B cell (primary cell): ENCODE data around the gene APOD. TPM values are rescaled to one million over a fixed set of nuclear protein-coding genes. Genes with fewer than 3 reads are reported as not detected.

Source experiments
- ATAC-seq: fragments of 200-7000 bp; cut with Tn5 transposase; one replicate; pipeline ENCODE4 v1.10.0; 2021; ENCODE audit warnings: low read depth, mild to moderate bottlenecking, moderate number of reproducible peaks, moderate library complexity
- CTCF ChIA-PET: fragments of 350-600 bp; sonication (Branson Sonifier 250); formaldehyde crosslinking; loops from one replicate; lab custom pipeline; 2021; ENCODE audit warnings: antibody characterized with exemption, inconsistent platforms; lab: Charles Lee
- POLR2A ChIA-PET: fragments of 350-600 bp; sonication (Branson Sonifier 250); formaldehyde crosslinking; loops from one replicate; lab custom pipeline; 2021; ENCODE audit warnings: antibody characterized with exemption; lab: Charles Lee
- DNase-seq: peaks from one replicate; pipeline ENCODE4 v3.0.0; 2013
- H2AFZ ChIP-seq: 2 replicates; pipeline ENCODE4 v1.6.1; 2012; ENCODE audit warnings: mild to moderate bottlenecking, low read depth, low read length; ENCODE audit not compliant: insufficient read depth, poor library complexity, severe bottlenecking
- H3K27ac ChIP-seq, 2 donors: 1 replicate in 1 of 2; 2 replicates in 1 of 2; pipeline ENCODE4 v1.5.1; 2012 to 2013; ENCODE audit warnings: low read length in 2 of 2, mild to moderate bottlenecking in 2 of 2, moderate library complexity in 1 of 2
- H3K27me3 ChIP-seq, 4 experiments: fragments of 200-600 bp in 1 of 4; sonication (generic) in 1 of 4; replicated peaks in 1 of 4; 1 replicate in 2 of 4; 2 replicates in 2 of 4; pipeline versions ENCODE4 v1.6.1 to v1.7.0; 2013 to 2016; ENCODE audit warnings: low read length in 3 of 4, mild to moderate bottlenecking in 2 of 4, mixed read lengths in 1 of 4, moderate library complexity in 1 of 4; ENCODE audit not compliant: insufficient read depth in 4 of 4, control insufficient read depth in 3 of 4; ENCODE audit errors: control extremely low read depth in 1 of 4
- H3K36me3 ChIP-seq, 2 experiments: replicated peaks in 1 of 2; 1 replicate in 1 of 2; 2 replicates in 1 of 2; pipeline versions ENCODE4 v1.6.1 to v1.7.1; 2013; ENCODE audit warnings: low read length in 1 of 2; ENCODE audit not compliant: insufficient read depth in 2 of 2, control insufficient read depth in 1 of 2; ENCODE audit errors: control extremely low read depth in 1 of 2, extremely low read depth in 1 of 2
- H3K4me1 ChIP-seq, 2 donors: fragments of 200-600 bp in 1 of 2; sonication (generic) in 1 of 2; 1 replicate in 1 of 2; 2 replicates in 1 of 2; pipeline versions ENCODE4 v1.5.1 to v1.6.1; 2013 to 2017; ENCODE audit warnings: low read length in 2 of 2; ENCODE audit not compliant: control insufficient read depth in 2 of 2, insufficient read depth in 2 of 2
- H3K4me2 ChIP-seq: replicated peaks from 2 replicates; pipeline ENCODE3; 2012; ENCODE audit warnings: mild to moderate bottlenecking, low read depth, low read length; ENCODE audit not compliant: poor library complexity, severe bottlenecking
- H3K4me3 ChIP-seq, 5 experiments: fragments of 200-600 bp in 1 of 5; sonication (generic) in 1 of 5; 1 replicate in 3 of 5; 2 replicates in 2 of 5; pipeline versions ENCODE4 v1.5.1 to v1.7.0; 2011 to 2016; ENCODE audit warnings: low read length in 4 of 5, mild to moderate bottlenecking in 4 of 5, low read depth in 2 of 5, control low read depth in 1 of 5, moderate library complexity in 1 of 5; ENCODE audit not compliant: insufficient read depth in 1 of 5; ENCODE audit errors: control extremely low read depth in 1 of 5, extremely low read depth in 1 of 5
- H3K79me2 ChIP-seq: fragments of 200-600 bp; sonication (generic); one replicate; pipeline ENCODE4 v1.6.0; 2016; ENCODE audit warnings: low read length; ENCODE audit not compliant: control insufficient read depth, insufficient read depth
- H3K9ac ChIP-seq: fragments of 200-600 bp; sonication (generic); 2 replicates; pipeline ENCODE4 v1.6.1; 2017; ENCODE audit warnings: mild to moderate bottlenecking, low read length, moderate library complexity
- H3K9me3 ChIP-seq, 3 donors: one replicate each; pipeline versions ENCODE4 v1.6.1 to v1.7.1; 2013; ENCODE audit warnings: low read length in 2 of 3; ENCODE audit not compliant: control insufficient read depth in 2 of 3, insufficient read depth in 1 of 3; ENCODE audit errors: control extremely low read depth in 1 of 3
- H4K20me1 ChIP-seq: 2 replicates; pipeline ENCODE4 v1.6.0; 2012; ENCODE audit warnings: mild to moderate bottlenecking, low read length; ENCODE audit not compliant: insufficient read depth, control insufficient read depth, poor library complexity, severe bottlenecking
- H3K27ac Mint-ChIP-seq: one replicate; pipeline ENCODE4 v1.8.0; 2021; ENCODE audit warnings: mixed read lengths
- H3K27me3 Mint-ChIP-seq: one replicate; pipeline ENCODE4 v1.8.0; 2021; ENCODE audit warnings: mixed read lengths
- H3K4me1 Mint-ChIP-seq: one replicate; pipeline ENCODE4 v1.8.0; 2021; ENCODE audit warnings: mixed read lengths
- H3K4me3 Mint-ChIP-seq: one replicate; pipeline ENCODE4 v1.8.0; 2021; ENCODE audit warnings: mixed read lengths
- H3K9me3 Mint-ChIP-seq: one replicate; pipeline ENCODE4 v1.8.0; 2022; ENCODE audit warnings: mixed read lengths; ENCODE audit not compliant: insufficient read depth
- CTCF ChIP-seq: fragments of 200-600 bp; IDR thresholded peaks from one replicate; pipeline ENCODE4 v1.8.0; 2022; ENCODE audit warnings: antibody characterized with exemption, mild to moderate bottlenecking
- EZH2 ChIP-seq: IDR thresholded peaks from 2 replicates; pipeline ENCODE4 v1.6.1; 2012; ENCODE audit warnings: borderline replicate concordance, low read depth, mild to moderate bottlenecking, moderate library complexity, low read length; ENCODE audit not compliant: insufficient read depth, poor library complexity, severe bottlenecking
- WGBS: methylation state at CpG from one replicate; pipeline ENCODE4 v1.1.5; 2013; ENCODE audit warnings: missing lambda C conversion rate; ENCODE audit not compliant: insufficient coverage; 5-methylcytosine and 5-hydroxymethylcytosine counted together
- intact Hi-C: fragments of 100-400 bp; cut with micrococcal nuclease; formaldehyde crosslinking; loops from one replicate; pipeline ENCODE4 v1.10.0; 2022
- polyA plus RNA-seq: library from polyadenylated mRNA; depleted of rRNA; stranded (reverse); fragments of >200 nt; gene quantifications from 2 replicates; pipeline ENCODE4 v1.2.3, GENCODE V29; 2012
- total RNA-seq, 2 donors: library from RNA; stranded (reverse); fragments of 120-200 nt in 1 of 2; gene quantifications; 1 replicate in 1 of 2; 2 replicates in 1 of 2; pipeline versions ENCODE4 v1.2.3 to v1.2.4, GENCODE V29; 2013 to 2022

The APOD gene
- total and polyA plus RNA-seq, 2 donors (not counting 1 experiment from before 2014, with no cell fraction given) = 0.59 TPM; not detected in 1

GRCh38 chr3:195531683-195532082 is 52.1 kb downstream of the APOD start:
- no peak overlapping the region for H2AFZ ChIP-seq
- H3K27ac ChIP-seq = no peak overlapping the region
- no peak for ATAC-seq
- DNase-seq = no peak
- no peaks in the 10 kb centered on the region for H3K9me3 ChIP-seq
- ChIA-PET POLR2A (no interaction called here), CTCF (interaction anchor here (1.7 to 2.1 kb wide), 2 partner anchors 9 to 260 kb away, joined by 7 to 8 read pairs; partner anchors contain the start of gene XXYLT1)
- peaks cover 43% of the 10 kb centered on the region for H3K4me1 Mint-ChIP-seq
- peaks cover 92% of the 10 kb centered on the region for H3K79me2 ChIP-seq
- H3K9me3 Mint-ChIP-seq = no peaks in the 10 kb centered on the region
- no peak overlapping the region for H3K4me2 ChIP-seq
- H4K20me1 ChIP-seq = peaks cover 77% of the 10 kb centered on the region
- H3K4me1 ChIP-seq = peaks cover 5 to 22% of the 10 kb centered on the region in 2 donors
- H3K4me3 ChIP-seq = no peak overlapping the region
- 94% methylated on average over 3 of the region's 5 CpGs for WGBS
- H3K27me3 Mint-ChIP-seq = no peaks in the 10 kb centered on the region
- H3K27me3 ChIP-seq = no peaks in the 10 kb centered on the region
- H3K36me3 ChIP-seq = peaks cover 4 to 44% of the 10 kb centered on the region in 2 experiments
- no peak for TF ChIP-seq EZH2
- no peak for TF ChIP-seq CTCF
- no peak overlapping the region for H3K27ac Mint-ChIP-seq
- H3K9ac ChIP-seq = no peak overlapping the region
- intact Hi-C loops = no loop called here
- H3K4me3 Mint-ChIP-seq = no peak overlapping the region

GRCh38 chr3:195526492-195526891 is 57.2 kb downstream of the APOD start:
- H3K4me1 Mint-ChIP-seq = peaks cover 20% of the 10 kb centered on the region

More at GRCh38 chr3:195526492-195526891, 57.2 kb downstream of the APOD start:
- peaks cover 12 to 60% of the 10 kb centered on the region in 2 experiments for H3K36me3 ChIP-seq
- no peak overlapping the region for H2AFZ ChIP-seq
- no peaks in the 10 kb centered on the region for H3K27me3 ChIP-seq
- no peak for TF ChIP-seq EZH2
- no peak overlapping the region for H3K4me2 ChIP-seq
- Mint-ChIP-seq H3K4me3 (no peak overlapping the region), H3K9me3 (no peaks in the 10 kb centered on the region), H3K27me3 (no peaks in the 10 kb centered on the region), H3K27ac (no peak overlapping the region)
- intact Hi-C loops = no loop called here
- WGBS = 100% methylated on average over 3 of the region's 4 CpGs
- peaks cover 56% of the 10 kb centered on the region for H3K79me2 ChIP-seq
- H3K27ac ChIP-seq = peak overlapping the region in 1 of 2 donors; percentile 32
- H4K20me1 ChIP-seq = peaks cover 56% of the 10 kb centered on the region
- peaks cover 4 to 7% of the 10 kb centered on the region in 2 donors for H3K4me1 ChIP-seq
- ChIA-PET POLR2A (interaction anchor here (0.6 to 0.7 kb wide), 2 partner anchors 15 to 1833 kb away, joined by 5 to 6 read pairs; no protein-coding TSS in a partner anchor), CTCF (interaction anchor here (0.6 to 14.5 kb wide), 3 partner anchors 9 to 253 kb away, joined by 3 to 203 read pairs (median 3); partner anchors contain the start of gene XXYLT1)
- H3K9me3 ChIP-seq = no peaks in the 10 kb centered on the region
- H3K9ac ChIP-seq = no peak overlapping the region
- DNase-seq (no peak), ATAC-seq (no peak)
- no peak overlapping the region for H3K4me3 ChIP-seq
